Skeletal muscle tissue (tissue), 4 donors: ENCODE results near the gene MED12L. TPM values are rescaled to one million over a fixed set of nuclear protein-coding genes. Genes with fewer than 3 reads are reported as not detected.

ENCODE experiments used
- H3K27ac ChIP-seq: one replicate; pipeline ENCODE4 v1.7.0; 2013; ENCODE audit warnings: mild to moderate bottlenecking, low read depth, low read length, inconsistent platforms
- H3K27me3 ChIP-seq, 3 donors: one replicate each; pipeline ENCODE4 v1.7.0; 2013; ENCODE audit warnings: low read length in 3 of 3; ENCODE audit not compliant: control insufficient read depth in 3 of 3, insufficient read depth in 3 of 3
- H3K36me3 ChIP-seq, 3 donors: one replicate each; pipeline ENCODE4 v1.7.0; 2013; ENCODE audit warnings: low read length in 3 of 3; ENCODE audit not compliant: control insufficient read depth in 3 of 3, insufficient read depth in 3 of 3
- H3K4me1 ChIP-seq, 3 donors: one replicate each; pipeline ENCODE4 v1.7.0; 2013; ENCODE audit warnings: low read length in 3 of 3, mild to moderate bottlenecking in 3 of 3; ENCODE audit not compliant: control insufficient read depth in 3 of 3, insufficient read depth in 3 of 3
- H3K4me3 ChIP-seq, 3 donors: one replicate each; pipeline ENCODE4 v1.7.0; 2013; ENCODE audit warnings: low read length in 3 of 3
- H3K9ac ChIP-seq, 3 donors: one replicate each; pipeline ENCODE4 v1.7.0; 2013; ENCODE audit warnings: low read length in 3 of 3, mild to moderate bottlenecking in 3 of 3, moderate library complexity in 2 of 3, low read depth in 1 of 3
- H3K9me3 ChIP-seq, 3 donors: one replicate each; pipeline ENCODE4 v1.7.0; 2013; ENCODE audit warnings: low read length in 3 of 3; ENCODE audit not compliant: control insufficient read depth in 3 of 3
- total RNA-seq: library from RNA; depleted of rRNA; stranded (reverse); fragments of >200 nt; gene quantifications from one replicate; pipeline ENCODE4 v1.2.3, GENCODE V29; 2014
- donor health status: Osteomylitis.

The MED12L gene
- total RNA-seq, 1 donor from 2014 or later, result 8.9 TPM

- Histone ChIP-seq H3K4me3 (no peak overlapping the region), H3K9ac (no peak overlapping the region), H3K9me3 (peaks cover 0 to 3% (median 0%) of the 10 kb centered on the region in 3 donors), H3K27me3 (peaks cover 0 to 4% (median 0%) of the 10 kb centered on the region in 3 donors), H3K4me1 (no peaks in the 10 kb centered on the region), H3K36me3 (no peaks in the 10 kb centered on the region), H3K27ac (no peak overlapping the region)
Observed at GRCh38 chr3:151109286-151109800, 23.9 kb downstream of the MED12L start.

GRCh38 chr3:151112731-151113130 lies 27.3 kb downstream of the MED12L start:
- H3K27ac ChIP-seq, result no peak overlapping the region
- no peak overlapping the region for H3K9ac ChIP-seq
- no peaks in the 10 kb centered on the region for H3K36me3 ChIP-seq
- no peak overlapping the region for H3K4me3 ChIP-seq
- H3K9me3 ChIP-seq, result no peaks in the 10 kb centered on the region
- H3K4me1 ChIP-seq, result no peaks in the 10 kb centered on the region
- peaks cover 0 to 4% (median 0%) of the 10 kb centered on the region in 3 donors for H3K27me3 ChIP-seq

- peaks cover 0 to 4% (median 0%) of the 10 kb centered on the region in 3 donors for H3K27me3 ChIP-seq
Observed at GRCh38 chr3:151113343-151113742, 27.9 kb downstream of the MED12L start.

GRCh38 chr3:151117047-151117446 lies 31.6 kb downstream of the MED12L start:
- Histone ChIP-seq H3K4me3 (no peak overlapping the region), H3K27ac (no peak overlapping the region)

More at GRCh38 chr3:151113343-151113742, 27.9 kb downstream of the MED12L start:
- Histone ChIP-seq H3K9ac (no peak overlapping the region), H3K27ac (no peak overlapping the region), H3K36me3 (no peaks in the 10 kb centered on the region), H3K9me3 (no peaks in the 10 kb centered on the region), H3K4me1 (no peaks in the 10 kb centered on the region), H3K4me3 (no peak overlapping the region)

GRCh38 chr3:151119188-151119587 lies 33.7 kb downstream of the MED12L start:
- no peaks in the 10 kb centered on the region for H3K4me1 ChIP-seq
- H3K9ac ChIP-seq, result no peak overlapping the region
- no peak overlapping the region for H3K4me3 ChIP-seq
- H3K27ac ChIP-seq, result no peak overlapping the region
- no peaks in the 10 kb centered on the region for H3K36me3 ChIP-seq
- no peaks in the 10 kb centered on the region for H3K9me3 ChIP-seq
- H3K27me3 ChIP-seq, result no peaks in the 10 kb centered on the region

More at GRCh38 chr3:151117047-151117446, 31.6 kb downstream of the MED12L start:
- H3K9ac ChIP-seq, result no peak overlapping the region
- no peaks in the 10 kb centered on the region for H3K27me3 ChIP-seq
- no peaks in the 10 kb centered on the region for H3K9me3 ChIP-seq
- no peaks in the 10 kb centered on the region for H3K36me3 ChIP-seq
- no peaks in the 10 kb centered on the region for H3K4me1 ChIP-seq

- H3K36me3 ChIP-seq, result no peaks in the 10 kb centered on the region
- H3K27ac ChIP-seq, result no peak overlapping the region
- no peaks in the 10 kb centered on the region for H3K4me1 ChIP-seq
- H3K4me3 ChIP-seq, result no peak overlapping the region
- no peaks in the 10 kb centered on the region for H3K9me3 ChIP-seq
- no peaks in the 10 kb centered on the region for H3K27me3 ChIP-seq
- no peak overlapping the region for H3K9ac ChIP-seq
Observed at GRCh38 chr3:151120409-151120808, 34.9 kb downstream of the MED12L start.

- Histone ChIP-seq H3K4me1 (no peaks in the 10 kb centered on the region), H3K9ac (no peak overlapping the region), H3K36me3 (no peaks in the 10 kb centered on the region), H3K27ac (no peak overlapping the region), H3K9me3 (no peaks in the 10 kb centered on the region), H3K4me3 (no peak overlapping the region), H3K27me3 (no peaks in the 10 kb centered on the region)
Observed at GRCh38 chr3:151121016-151121415, 35.6 kb downstream of the MED12L start.

GRCh38 chr3:151123827-151124226 lies 38.4 kb downstream of the MED12L start:
- Histone ChIP-seq H3K27me3 (no peaks in the 10 kb centered on the region), H3K4me3 (no peak overlapping the region), H3K4me1 (no peaks in the 10 kb centered on the region), H3K9me3 (no peaks in the 10 kb centered on the region), H3K9ac (no peak overlapping the region), H3K36me3 (no peaks in the 10 kb centered on the region), H3K27ac (no peak overlapping the region)

GRCh38 chr3:151124476-151124875 lies 39.0 kb downstream of the MED12L start:
- Histone ChIP-seq H3K9me3 (no peaks in the 10 kb centered on the region), H3K27ac (no peak overlapping the region), H3K4me1 (no peaks in the 10 kb centered on the region), H3K9ac (no peak overlapping the region), H3K36me3 (no peaks in the 10 kb centered on the region), H3K4me3 (no peak overlapping the region), H3K27me3 (no peaks in the 10 kb centered on the region)

GRCh38 chr3:151130428-151130827 lies 45.0 kb downstream of the MED12L start:
- no peaks in the 10 kb centered on the region for H3K4me1 ChIP-seq
- no peaks in the 10 kb centered on the region for H3K27me3 ChIP-seq
- H3K27ac ChIP-seq, result no peak overlapping the region
- H3K4me3 ChIP-seq, result no peak overlapping the region
- H3K9me3 ChIP-seq, result no peaks in the 10 kb centered on the region
- H3K36me3 ChIP-seq, result no peaks in the 10 kb centered on the region
- no peak overlapping the region for H3K9ac ChIP-seq
